ENCODE results near the gene TMEM234.

The TMEM234 gene

DNA sequence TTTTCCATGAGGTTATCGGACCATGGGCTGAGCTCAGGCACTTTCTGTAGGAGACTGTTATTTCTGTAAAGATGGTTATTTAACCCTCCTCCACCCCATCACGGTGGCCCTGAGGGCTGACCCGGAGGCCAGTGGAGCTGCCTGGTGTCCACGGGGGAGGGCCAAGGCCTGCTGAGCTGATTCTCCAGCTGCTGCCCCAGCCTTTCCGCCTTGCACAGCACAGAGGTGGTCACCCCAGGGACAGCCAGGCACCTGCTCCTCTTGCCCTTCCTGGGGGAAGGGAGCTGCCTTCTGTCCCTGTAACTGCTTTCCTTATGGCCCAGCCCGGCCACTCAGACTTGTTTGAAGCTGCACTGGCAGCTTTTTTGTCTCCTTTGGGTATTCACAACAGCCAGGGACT lies 24.3 kb downstream of the TMEM234 start:
- H3K9ac ChIP-seq (ENCODE audit: low read length): no peak overlapping the region
- H3K27ac ChIP-seq (ENCODE audit: low read depth, low read length): no peak overlapping the region
- H3K27me3 ChIP-seq (ENCODE audit: control insufficient read depth, insufficient read depth, low read length): no peaks in the 10 kb centered on the region
- H3K9me3 ChIP-seq (ENCODE audit: control insufficient read depth, insufficient read depth, low read depth, low read length): no peaks in the 10 kb centered on the region
- no peak overlapping the region for H3K4me3 ChIP-seq (ENCODE audit: low read depth, low read length)
- H3K36me3 ChIP-seq (ENCODE audit: control insufficient read depth, insufficient read depth, low read length): peaks cover 58% of the 10 kb centered on the region
- peaks cover 21% of the 10 kb centered on the region for H3K4me1 ChIP-seq (ENCODE audit: control insufficient read depth, insufficient read depth, low read length)

GRCh38 chr1:32197074-32197473 lies 25.1 kb downstream of the TMEM234 start:
- Histone ChIP-seq H3K9me3 (ENCODE audit: control insufficient read depth, insufficient read depth, low read depth, low read length) (no peaks in the 10 kb centered on the region), H3K27me3 (ENCODE audit: control insufficient read depth, insufficient read depth, low read length) (no peaks in the 10 kb centered on the region), H3K4me3 (ENCODE audit: low read depth, low read length) (no peak overlapping the region), H3K27ac (ENCODE audit: low read depth, low read length) (no peak overlapping the region), H3K36me3 (ENCODE audit: control insufficient read depth, insufficient read depth, low read length) (peaks cover 65% of the 10 kb centered on the region), H3K9ac (ENCODE audit: low read length) (no peak overlapping the region), H3K4me1 (ENCODE audit: control insufficient read depth, insufficient read depth, low read length) (peaks cover 21% of the 10 kb centered on the region)

DNA sequence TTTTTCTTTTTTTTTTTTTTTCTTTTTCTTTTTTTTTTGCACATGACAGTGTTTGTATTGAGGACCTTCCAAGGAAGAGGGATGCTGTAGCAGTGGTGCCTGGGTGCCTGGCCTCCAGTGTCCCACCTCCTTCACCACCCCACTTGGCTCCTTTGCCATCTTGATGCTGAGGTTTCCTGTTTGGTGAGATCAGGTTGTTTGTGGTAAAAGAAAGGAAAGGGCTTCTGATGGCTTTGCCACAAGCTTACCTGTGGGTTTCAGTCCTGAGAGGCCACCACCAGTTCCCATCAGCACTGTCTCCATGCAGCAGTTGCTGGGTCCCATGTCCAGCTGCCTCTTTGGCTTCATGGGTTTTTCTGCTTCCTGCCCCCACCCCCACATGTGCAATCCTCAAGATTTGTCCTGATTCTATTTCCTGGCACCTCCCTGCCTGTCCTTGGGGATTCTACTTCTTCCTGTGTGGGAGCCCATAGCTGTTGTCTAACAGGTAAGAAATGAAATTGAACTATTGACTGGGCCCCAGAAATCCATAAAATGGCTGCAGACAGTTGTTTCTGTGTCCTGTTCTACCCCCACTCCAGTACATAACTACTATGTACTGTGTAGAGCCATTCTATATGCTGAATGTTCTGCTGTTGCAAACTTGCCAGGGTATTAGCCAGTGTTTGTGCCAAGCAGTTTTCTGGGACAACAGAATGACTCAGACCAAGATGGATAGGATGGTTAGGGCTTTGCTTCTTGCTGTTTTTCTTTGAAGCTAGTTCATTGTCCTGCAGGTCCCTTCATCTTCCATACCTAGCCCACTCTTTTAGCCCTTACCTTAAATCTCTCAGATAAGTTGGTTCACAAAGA lies 26.0 kb downstream of the TMEM234 start:
- Histone ChIP-seq H3K9me3 (ENCODE audit: control insufficient read depth, insufficient read depth, low read depth, low read length) (no peaks in the 10 kb centered on the region), H3K27me3 (ENCODE audit: control insufficient read depth, insufficient read depth, low read length) (no peaks in the 10 kb centered on the region), H3K4me3 (ENCODE audit: low read depth, low read length) (no peak overlapping the region), H3K4me1 (ENCODE audit: control insufficient read depth, insufficient read depth, low read length) (peaks cover 14% of the 10 kb centered on the region), H3K36me3 (ENCODE audit: control insufficient read depth, insufficient read depth, low read length) (peaks cover 74% of the 10 kb centered on the region), H3K9ac (ENCODE audit: low read length) (no peak overlapping the region), H3K27ac (ENCODE audit: low read depth, low read length) (no peak overlapping the region)

DNA sequence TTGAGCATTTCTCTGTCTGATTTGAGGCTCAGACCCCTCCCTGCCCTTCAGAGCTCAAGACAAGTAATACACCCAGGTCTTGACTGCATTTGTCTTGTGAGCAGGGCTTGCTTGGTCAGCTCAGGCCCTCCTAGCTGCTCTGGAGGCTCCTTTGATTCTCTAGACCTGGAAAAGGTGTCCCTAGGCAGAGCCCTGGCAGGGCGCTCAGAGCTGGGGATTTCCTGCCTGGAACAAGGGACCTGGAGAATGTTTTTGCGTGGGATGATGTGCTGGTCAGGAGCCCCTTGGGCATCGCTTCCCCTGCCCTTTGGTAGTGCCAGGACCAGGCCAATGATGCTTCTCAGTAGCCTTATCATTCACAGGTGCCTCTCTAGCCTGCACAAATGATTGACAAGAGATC lies 26.6 kb downstream of the TMEM234 start:
- Histone ChIP-seq H3K27me3 (ENCODE audit: control insufficient read depth, insufficient read depth, low read length) (no peaks in the 10 kb centered on the region), H3K9ac (ENCODE audit: low read length) (no peak overlapping the region), H3K36me3 (ENCODE audit: control insufficient read depth, insufficient read depth, low read length) (peaks cover 81% of the 10 kb centered on the region), H3K4me1 (ENCODE audit: control insufficient read depth, insufficient read depth, low read length) (peaks cover 13% of the 10 kb centered on the region), H3K9me3 (ENCODE audit: control insufficient read depth, insufficient read depth, low read depth, low read length) (no peaks in the 10 kb centered on the region), H3K27ac (ENCODE audit: low read depth, low read length) (no peak overlapping the region), H3K4me3 (ENCODE audit: low read depth, low read length) (no peak overlapping the region)

DNA sequence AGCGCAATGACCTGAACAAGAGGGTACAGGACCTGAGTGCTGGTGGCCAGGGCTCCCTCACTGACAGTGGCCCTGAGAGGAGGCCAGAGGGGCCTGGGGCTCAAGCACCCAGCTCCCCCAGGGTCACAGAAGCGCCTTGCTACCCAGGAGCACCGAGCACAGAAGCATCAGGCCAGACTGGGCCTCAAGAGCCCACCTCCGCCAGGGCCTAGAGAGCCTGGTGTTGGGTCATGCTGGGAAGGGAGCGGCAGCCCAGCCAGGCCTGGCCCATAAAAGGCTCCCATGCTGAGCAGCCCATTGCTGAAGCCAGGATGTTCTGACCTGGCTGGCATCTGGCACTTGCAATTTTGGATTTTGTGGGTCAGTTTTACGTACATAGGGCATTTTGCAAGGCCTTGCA lies 27.2 kb downstream of the TMEM234 start:
- Histone ChIP-seq H3K27me3 (ENCODE audit: control insufficient read depth, insufficient read depth, low read length) (no peaks in the 10 kb centered on the region), H3K27ac (ENCODE audit: low read depth, low read length) (no peak overlapping the region), H3K9me3 (ENCODE audit: control insufficient read depth, insufficient read depth, low read depth, low read length) (no peaks in the 10 kb centered on the region), H3K9ac (ENCODE audit: low read length) (no peak overlapping the region), H3K4me1 (ENCODE audit: control insufficient read depth, insufficient read depth, low read length) (peaks cover 11% of the 10 kb centered on the region), H3K36me3 (ENCODE audit: control insufficient read depth, insufficient read depth, low read length) (peaks cover 86% of the 10 kb centered on the region), H3K4me3 (ENCODE audit: low read depth, low read length) (no peak overlapping the region)

GRCh38 chr1:32192220-32192948 lies 29.8 kb downstream of the TMEM234 start:
- Histone ChIP-seq H3K27ac (ENCODE audit: low read depth, low read length) (no peak overlapping the region), H3K36me3 (ENCODE audit: control insufficient read depth, insufficient read depth, low read length) (peaks cover 100% of the 10 kb centered on the region), H3K9me3 (ENCODE audit: control insufficient read depth, insufficient read depth, low read depth, low read length) (no peaks in the 10 kb centered on the region)

DNA sequence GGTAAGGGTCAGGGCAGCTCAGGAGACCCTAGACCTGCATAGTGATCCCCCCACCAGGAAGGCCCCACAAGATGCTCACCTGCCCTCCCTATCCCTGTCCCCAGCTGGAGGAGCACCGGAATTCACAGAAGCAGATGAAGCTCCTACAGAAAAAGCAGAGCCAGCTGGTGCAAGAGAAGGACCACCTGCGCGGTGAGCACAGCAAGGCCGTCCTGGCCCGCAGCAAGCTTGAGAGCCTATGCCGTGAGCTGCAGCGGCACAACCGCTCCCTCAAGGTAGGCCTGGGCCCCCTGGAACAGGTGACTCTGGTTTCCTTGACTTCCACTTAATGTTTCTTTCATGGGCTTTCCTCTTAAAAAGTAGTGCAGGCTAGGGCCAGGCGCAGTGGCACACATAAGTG lies 34.3 kb downstream of the TMEM234 start:
- no peak overlapping the region for H3K4me3 ChIP-seq (ENCODE audit: low read depth, low read length)
- H3K9me3 ChIP-seq (ENCODE audit: control insufficient read depth, insufficient read depth, low read depth, low read length): no peaks in the 10 kb centered on the region
- no peaks in the 10 kb centered on the region for H3K27me3 ChIP-seq (ENCODE audit: control insufficient read depth, insufficient read depth, low read length)
- peaks cover 90% of the 10 kb centered on the region for H3K36me3 ChIP-seq (ENCODE audit: control insufficient read depth, insufficient read depth, low read length)
- no peak overlapping the region for H3K27ac ChIP-seq (ENCODE audit: low read depth, low read length)
- H3K4me1 ChIP-seq (ENCODE audit: control insufficient read depth, insufficient read depth, low read length): no peaks in the 10 kb centered on the region
- no peak overlapping the region for H3K9ac ChIP-seq (ENCODE audit: low read length)

More at GRCh38 chr1:32192220-32192948, 29.8 kb downstream of the TMEM234 start:
- Histone ChIP-seq H3K4me3 (ENCODE audit: low read depth, low read length) (no peak overlapping the region), H3K9ac (ENCODE audit: low read length) (no peak overlapping the region), H3K27me3 (ENCODE audit: control insufficient read depth, insufficient read depth, low read length) (no peaks in the 10 kb centered on the region), H3K4me1 (ENCODE audit: control insufficient read depth, insufficient read depth, low read length) (no peaks in the 10 kb centered on the region)

- H3K36me3 ChIP-seq (ENCODE audit: control insufficient read depth, insufficient read depth, low read length): peaks cover 89% of the 10 kb centered on the region
- no peaks in the 10 kb centered on the region for H3K4me1 ChIP-seq (ENCODE audit: control insufficient read depth, insufficient read depth, low read length)
- H3K9ac ChIP-seq (ENCODE audit: low read length): peak overlapping the region; percentile 35
- H3K9me3 ChIP-seq (ENCODE audit: control insufficient read depth, insufficient read depth, low read depth, low read length): no peaks in the 10 kb centered on the region
- H3K27ac ChIP-seq (ENCODE audit: low read depth, low read length): peak overlapping the region; percentile 68; the same call in 1 of the 2 replicates
- no peak overlapping the region for H3K4me3 ChIP-seq (ENCODE audit: low read depth, low read length)
- H3K27me3 ChIP-seq (ENCODE audit: control insufficient read depth, insufficient read depth, low read length): no peaks in the 10 kb centered on the region
Observed at GRCh38 chr1:32186491-32186890, 35.7 kb downstream of the TMEM234 start.

GRCh38 chr1:32186077-32186476 lies 36.1 kb downstream of the TMEM234 start:
- Histone ChIP-seq H3K27ac (ENCODE audit: low read depth, low read length) (peak overlapping the region; percentile 68; the same call in 1 of the 2 replicates), H3K4me1 (ENCODE audit: control insufficient read depth, insufficient read depth, low read length) (peaks cover 4% of the 10 kb centered on the region; the same call in 1 of the 2 replicates), H3K9ac (ENCODE audit: low read length) (peak overlapping the region; percentile 35), H3K4me3 (ENCODE audit: low read depth, low read length) (no peak overlapping the region), H3K27me3 (ENCODE audit: control insufficient read depth, insufficient read depth, low read length) (no peaks in the 10 kb centered on the region), H3K9me3 (ENCODE audit: control insufficient read depth, insufficient read depth, low read depth, low read length) (no peaks in the 10 kb centered on the region), H3K36me3 (ENCODE audit: control insufficient read depth, insufficient read depth, low read length) (peaks cover 89% of the 10 kb centered on the region)

DNA sequence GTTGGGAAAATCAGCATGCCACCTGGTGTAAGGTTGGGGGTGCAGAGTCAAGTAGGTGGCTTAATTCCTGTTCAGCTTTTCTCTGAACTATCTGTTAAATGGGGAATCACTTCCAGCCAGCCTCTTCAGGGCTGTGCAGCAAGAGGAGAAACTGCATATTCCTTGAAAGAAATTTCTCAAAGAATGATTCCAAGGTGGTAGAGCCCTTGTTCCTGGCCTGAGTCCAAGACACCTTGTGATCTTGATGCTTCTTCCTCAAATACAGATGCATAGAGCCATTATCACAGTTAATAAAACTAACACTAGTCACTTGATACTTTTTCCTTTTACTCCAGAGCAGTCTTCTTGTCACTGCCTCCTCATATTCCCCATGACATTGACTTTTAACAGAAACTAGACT lies 37.5 kb downstream of the TMEM234 start:
- Histone ChIP-seq H3K27me3 (ENCODE audit: control insufficient read depth, insufficient read depth, low read length) (no peaks in the 10 kb centered on the region), H3K9ac (ENCODE audit: low read length) (no peak overlapping the region), H3K4me3 (ENCODE audit: low read depth, low read length) (no peak overlapping the region), H3K9me3 (ENCODE audit: control insufficient read depth, insufficient read depth, low read depth, low read length) (no peaks in the 10 kb centered on the region), H3K4me1 (ENCODE audit: control insufficient read depth, insufficient read depth, low read length) (peaks cover 11% of the 10 kb centered on the region; the same call in 1 of the 2 replicates), H3K27ac (ENCODE audit: low read depth, low read length) (no peak overlapping the region), H3K36me3 (ENCODE audit: control insufficient read depth, insufficient read depth, low read length) (peaks cover 81% of the 10 kb centered on the region)

DNA sequence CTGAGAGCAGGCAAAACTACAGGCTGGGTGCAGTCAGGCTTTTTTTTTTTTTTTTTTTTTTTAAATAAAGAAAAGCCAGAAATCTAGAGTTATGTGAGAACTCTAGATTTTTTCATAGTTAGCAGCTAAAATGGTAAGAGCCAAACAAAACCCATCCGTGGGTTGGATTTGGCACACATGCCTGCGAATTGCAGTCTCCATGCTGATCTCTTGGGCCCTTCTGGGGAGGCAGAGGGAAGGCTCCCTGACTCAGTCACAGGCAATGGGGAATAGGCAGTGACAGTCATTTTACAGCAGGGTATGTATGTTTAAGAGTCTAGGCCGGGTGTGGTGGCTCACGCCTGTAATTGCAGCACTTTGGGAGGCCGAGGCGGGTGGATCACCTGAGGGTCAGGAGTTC lies 40.1 kb downstream of the TMEM234 start:
- Histone ChIP-seq H3K9me3 (ENCODE audit: control insufficient read depth, insufficient read depth, low read depth, low read length) (no peaks in the 10 kb centered on the region), H3K27me3 (ENCODE audit: control insufficient read depth, insufficient read depth, low read length) (no peaks in the 10 kb centered on the region), H3K36me3 (ENCODE audit: control insufficient read depth, insufficient read depth, low read length) (peaks cover 56% of the 10 kb centered on the region), H3K9ac (ENCODE audit: low read length) (no peak overlapping the region), H3K4me3 (ENCODE audit: low read depth, low read length) (no peak overlapping the region), H3K27ac (ENCODE audit: low read depth, low read length) (no peak overlapping the region), H3K4me1 (ENCODE audit: control insufficient read depth, insufficient read depth, low read length) (peaks cover 27% of the 10 kb centered on the region)

Data from HUES6 (cell line).